NCI-H1417 treated with DMSO at 0.1 percent for 48 hours (cell line): ENCODE results near the gene HAO1.

Source experiments
- DNase-seq: peaks from one replicate; lab custom pipeline; 2025; lab: John Stamatoyannopoulos, UW

The HAO1 gene

GRCh38 chr20:7926767-7927166 is 13.5 kb downstream of the HAO1 start:
- no peak for DNase-seq

- no peak for DNase-seq
Measured at GRCh38 chr20:7926323-7926722, 13.9 kb downstream of the HAO1 start.

DNA sequence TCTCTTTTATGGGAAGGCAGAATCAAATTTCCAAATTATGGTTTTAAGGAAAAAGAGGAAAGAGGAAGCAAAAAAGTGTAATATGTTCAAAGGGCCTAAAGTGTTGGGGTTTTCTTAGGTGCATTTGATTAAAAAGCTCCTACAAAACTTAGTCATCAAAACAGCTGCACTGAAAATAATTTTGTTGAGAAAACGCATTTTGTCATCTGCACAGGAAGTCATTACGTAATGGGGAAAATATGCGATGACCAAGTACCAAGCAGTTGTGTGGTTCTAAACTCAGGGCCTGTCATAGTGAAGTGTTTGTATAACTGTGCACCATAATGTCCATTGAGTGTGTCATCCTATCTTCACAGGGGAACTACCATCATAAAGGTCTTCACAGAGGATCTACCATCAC is 15.6 kb downstream of the HAO1 start:
- DNase-seq: no peak

GRCh38 chr20:7916648-7917047 is 23.6 kb downstream of the HAO1 start:
- no peak for DNase-seq

DNA sequence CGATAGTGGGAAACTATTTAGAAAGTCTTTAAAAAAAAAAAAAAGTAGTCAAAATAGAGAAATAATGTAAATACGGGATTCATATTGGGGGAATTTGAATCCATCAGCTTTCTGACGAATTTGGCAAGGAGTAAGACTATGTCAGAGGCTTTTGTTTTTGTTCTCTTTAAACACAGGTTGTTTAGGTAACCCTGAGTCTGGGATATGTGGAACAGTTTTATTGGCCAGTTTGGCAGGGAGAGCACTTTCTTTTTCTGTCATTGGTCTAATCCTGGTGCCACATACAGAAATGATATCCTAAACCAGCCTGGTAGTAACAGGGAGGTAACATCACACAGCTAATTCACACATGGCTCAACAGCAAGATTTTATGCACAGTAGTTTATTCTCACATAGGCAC is 27.7 kb downstream of the HAO1 start:
- no peak for DNase-seq

GRCh38 chr20:7911586-7912330 is 28.5 kb downstream of the HAO1 start:
- no peak for DNase-seq

- DNase-seq: no peak
Measured at GRCh38 chr20:7908905-7909304, 31.4 kb downstream of the HAO1 start.

DNA sequence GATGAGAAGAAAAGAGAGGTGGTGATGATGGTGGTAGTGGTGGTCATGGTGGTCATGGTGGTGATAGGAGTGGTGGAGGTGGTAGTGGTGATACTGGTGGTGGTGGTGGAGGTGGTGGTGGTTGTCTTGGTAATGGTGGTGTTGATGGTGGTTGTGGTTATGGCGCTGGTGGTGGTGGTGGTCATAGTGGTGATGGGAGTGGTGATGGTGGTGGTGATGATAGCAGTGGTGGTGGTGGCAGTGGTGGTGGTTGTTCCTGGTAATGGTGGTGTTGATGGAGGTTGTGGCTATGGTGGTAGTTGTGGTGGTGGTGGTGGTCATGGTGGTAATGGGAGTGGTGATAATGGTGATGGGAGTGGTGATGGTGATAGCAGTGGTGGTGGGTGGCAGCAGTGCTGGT is 36.8 kb downstream of the HAO1 start:
- DNase-seq: no peak

DNA sequence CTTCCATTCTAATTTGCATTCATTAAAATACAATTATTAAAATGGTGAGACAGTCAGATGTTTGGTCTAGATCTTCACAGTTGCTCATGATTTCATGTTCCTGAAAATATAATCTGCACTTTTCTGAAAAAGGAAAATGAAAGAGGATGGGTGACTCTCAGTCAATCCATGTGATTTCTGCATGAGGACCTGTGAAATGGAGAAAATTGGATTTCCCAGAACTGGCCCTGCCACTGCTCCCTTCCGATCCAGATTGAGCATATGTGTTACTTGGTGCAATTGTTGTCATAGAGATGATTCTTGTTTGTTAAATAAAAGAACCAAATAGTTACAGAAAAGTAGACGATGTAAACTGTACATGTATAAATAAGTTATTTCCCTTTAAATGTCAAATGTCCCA is 37.4 kb downstream of the HAO1 start:
- no peak for DNase-seq

DNA sequence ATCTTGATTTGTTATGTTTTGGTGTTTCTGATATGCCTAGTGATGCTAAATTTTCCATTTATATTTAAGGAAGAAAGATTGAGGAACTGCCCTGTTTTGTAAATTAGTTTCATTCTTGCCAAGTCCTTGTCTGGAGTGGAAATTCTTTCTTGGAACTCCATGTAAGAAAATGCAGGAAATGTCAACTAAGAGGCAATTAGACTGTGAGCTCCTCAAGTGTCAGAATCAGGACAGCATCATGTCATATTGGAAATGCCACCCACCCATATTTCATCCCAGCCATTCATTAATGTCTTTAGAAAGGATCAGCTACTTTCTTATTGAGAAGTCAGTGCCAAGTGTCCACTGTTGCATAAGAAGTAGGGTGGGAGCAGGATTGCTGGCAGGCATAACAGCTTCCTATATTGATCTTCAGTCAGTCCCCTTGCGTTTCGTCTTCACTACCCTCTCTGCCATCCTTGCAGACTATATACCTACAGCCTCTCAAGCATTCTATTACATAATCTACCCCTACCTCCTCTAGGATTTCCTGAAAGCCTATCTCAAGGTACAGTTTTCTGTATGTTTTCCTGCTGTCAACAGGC is 42.4 kb downstream of the HAO1 start:
- DNase-seq: no peak

DNA sequence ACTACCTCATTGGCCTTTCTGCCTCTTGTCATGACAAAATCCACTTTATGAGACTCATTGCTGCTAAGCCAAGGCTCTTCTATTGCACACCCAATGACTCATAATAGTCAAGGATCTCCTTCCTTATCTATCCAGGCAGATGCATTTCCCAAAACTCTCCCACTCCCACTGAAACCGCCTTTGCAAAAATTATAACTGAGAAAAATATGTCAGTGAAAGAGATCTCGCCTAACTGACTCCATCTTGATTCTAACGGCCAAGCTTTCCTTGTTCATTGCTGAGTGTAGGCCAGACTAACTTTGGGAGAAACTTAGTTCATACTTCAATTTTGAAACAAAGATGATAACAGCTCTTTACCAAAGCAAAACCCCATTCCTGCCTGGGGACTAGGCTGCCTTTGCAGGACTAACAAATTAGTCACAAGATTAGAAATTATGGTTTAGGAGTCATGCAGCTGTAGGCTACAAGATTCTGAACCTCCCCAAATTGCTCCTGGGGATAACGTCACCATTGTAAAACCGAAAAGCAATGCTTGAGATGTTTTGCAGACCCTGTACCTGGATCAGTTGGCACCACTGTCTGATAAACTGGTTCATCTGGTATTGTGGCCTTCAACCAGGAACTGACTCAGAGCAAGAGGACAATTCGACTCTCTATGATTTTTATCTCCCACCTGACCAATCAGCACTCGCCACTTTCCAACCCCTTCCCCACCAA is 47.1 kb downstream of the HAO1 start:
- no peak for DNase-seq

DNA sequence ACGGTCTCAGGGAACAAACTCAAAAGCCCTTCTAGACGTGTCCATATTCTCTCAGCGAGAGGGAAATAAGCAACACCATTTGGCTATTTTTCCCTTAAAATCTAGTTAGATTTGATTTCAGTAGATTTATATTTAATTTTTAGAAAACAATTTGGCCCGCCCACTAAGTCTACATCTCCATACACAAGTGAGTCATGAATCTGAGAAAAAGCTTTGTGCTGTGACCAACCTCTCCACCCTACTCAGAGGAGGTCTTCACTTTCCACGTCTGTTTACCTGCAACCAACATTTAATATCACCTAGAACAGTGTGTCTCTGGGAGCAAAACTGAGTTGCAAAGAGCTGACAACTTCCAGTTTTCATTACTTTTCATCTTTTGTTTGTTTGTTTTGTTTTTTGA is 48.6 kb downstream of the HAO1 start:
- no peak for DNase-seq

- DNase-seq: no peak
Measured at GRCh38 chr20:7889736-7890135, 50.5 kb downstream of the HAO1 start.

DNA sequence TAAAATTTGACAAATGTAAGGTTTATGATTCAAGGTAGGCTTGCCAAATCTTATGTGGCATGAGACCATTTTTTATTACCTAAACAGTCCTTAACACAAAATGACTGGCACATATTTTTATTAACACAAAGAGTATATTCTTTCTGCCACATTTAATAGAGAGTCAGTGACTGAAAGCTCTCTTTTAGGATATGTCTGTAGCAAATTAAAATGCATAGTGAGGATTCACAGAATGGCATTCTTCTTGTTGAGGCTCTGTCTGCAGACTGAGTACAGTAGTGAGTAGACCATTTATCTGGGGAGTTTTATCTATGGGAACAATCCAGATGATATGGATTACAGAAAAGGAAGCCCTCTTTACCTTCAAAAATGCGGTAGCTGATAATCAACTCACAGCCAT is 56.5 kb downstream of the HAO1 start:
- DNase-seq: no peak

- no peak for DNase-seq
Measured at GRCh38 chr20:7883309-7883708, 56.9 kb downstream of the HAO1 start.

- DNase-seq: no peak
Measured at GRCh38 chr20:7882076-7882475, 58.2 kb downstream of the HAO1 start.

GRCh38 chr20:7881551-7881950 is 58.7 kb downstream of the HAO1 start:
- no peak for DNase-seq

GRCh38 chr20:7879883-7880282 is 60.4 kb downstream of the HAO1 start:
- no peak for DNase-seq

- no peak for DNase-seq
Measured at GRCh38 chr20:7868108-7868507, 72.2 kb downstream of the HAO1 start.

- no peak for DNase-seq
Measured at GRCh38 chr20:7866285-7866684, 74.0 kb downstream of the HAO1 start.

- DNase-seq: peak; percentile 52
Measured at GRCh38 chr20:7859356-7859802, 80.9 kb downstream of the HAO1 start.

DNA sequence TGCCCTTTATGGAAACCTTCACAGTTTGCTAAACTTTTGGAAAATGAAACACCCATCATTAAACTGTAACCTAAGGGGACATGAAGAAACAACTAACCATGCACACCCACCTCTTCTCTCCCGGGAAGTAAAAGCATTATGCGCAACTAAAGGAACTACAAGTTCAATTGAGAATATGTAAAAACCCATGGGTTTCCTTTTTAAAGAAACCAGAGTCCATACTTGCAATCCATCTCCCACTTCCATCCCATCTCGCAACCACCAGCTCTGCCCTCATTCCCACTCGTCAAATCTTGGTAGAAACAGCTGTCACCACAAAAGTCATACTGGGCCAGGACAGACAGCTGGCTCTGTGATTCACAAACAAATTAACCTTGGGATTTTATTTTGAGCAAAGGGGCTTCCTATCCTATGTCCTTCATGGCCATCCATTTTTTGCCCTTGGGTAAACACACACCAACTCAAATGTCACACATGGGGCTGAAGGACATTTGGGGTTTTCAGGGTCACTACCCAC is 81.5 kb downstream of the HAO1 start:
- no peak for DNase-seq

DNA sequence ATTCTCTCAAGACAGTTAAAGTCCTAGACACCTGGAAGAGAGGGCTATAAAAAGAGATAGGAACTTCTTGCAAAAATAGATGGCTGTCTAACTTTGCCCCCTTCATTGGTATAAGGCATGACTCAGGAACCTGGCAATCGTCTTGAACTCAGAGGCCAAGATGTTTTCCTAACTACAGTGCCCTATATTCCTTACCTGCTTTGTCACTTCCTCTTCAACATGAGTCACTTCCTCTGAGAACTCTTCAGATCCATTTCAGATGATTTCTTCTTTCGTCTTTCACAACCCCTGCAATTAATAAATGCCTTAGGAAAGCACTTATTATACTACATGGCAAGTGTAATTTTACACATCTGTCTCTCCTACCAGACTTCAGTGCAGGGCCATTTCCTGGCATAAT is 83.5 kb downstream of the HAO1 start:
- no peak for DNase-seq
